ENCODE results near the gene KATNBL1.

KATNBL1 gene

DNA sequence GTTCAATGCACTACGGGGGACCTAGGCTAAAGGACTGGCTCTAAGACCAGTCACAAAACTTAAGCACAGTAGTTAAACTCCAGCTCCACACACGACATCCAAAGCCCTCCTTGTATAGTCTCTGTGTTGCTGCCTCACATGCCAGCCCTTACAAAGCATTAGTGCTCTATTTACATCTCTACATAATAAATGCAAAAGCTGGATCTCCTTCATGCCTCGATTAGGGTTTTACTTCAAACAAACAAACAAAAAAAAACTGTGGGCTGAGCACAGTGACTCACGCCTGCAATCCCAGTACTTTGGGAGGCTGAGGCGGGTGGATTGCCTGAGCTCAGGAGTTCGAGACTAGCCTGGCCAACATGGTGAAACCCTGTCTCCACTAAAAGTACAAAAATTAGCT is 98.4 kb downstream of the KATNBL1 start:
- DNase-seq = no peak

DNA sequence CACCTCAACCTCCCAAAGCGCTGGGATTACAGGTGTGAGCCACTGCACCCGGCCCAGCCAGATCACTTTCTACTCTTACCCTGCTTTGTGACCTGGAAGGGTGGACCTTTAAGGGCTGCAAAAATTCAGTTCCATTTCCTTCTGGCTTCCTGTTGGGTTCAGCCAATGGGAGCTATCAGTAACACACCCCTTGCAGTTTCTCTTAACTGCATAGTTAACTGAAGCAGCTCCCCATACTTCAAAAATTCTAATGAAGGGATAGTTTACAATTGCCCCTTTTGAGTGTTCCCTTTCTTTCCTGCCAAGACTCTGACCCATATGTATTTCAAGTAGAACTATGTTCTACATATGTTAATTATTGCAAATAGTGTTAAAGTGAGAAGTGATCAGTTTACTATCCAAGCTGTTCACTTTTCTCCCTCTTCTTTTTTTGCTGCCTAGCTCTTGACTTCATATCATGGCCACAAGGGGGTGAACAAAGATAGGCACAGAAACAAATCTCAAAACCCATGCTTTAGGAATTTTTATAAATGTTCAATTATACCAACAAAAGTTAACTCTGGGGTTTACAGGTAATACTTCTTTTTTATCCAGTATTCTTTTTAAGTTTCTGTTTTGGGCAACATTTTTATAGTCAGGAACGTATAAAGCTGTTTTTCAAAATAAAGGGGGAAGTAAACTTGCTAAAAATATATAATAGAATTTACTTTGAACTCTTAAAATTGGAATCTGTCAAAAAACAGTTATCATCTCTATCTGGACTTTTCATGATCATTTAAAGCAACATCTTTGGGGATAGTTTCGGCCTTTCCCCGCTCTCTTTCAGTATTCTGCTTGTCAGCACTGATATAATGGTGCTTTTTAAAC is 99.9 kb downstream of the KATNBL1 start:
- peak; percentile 15 for DNase-seq

DNA sequence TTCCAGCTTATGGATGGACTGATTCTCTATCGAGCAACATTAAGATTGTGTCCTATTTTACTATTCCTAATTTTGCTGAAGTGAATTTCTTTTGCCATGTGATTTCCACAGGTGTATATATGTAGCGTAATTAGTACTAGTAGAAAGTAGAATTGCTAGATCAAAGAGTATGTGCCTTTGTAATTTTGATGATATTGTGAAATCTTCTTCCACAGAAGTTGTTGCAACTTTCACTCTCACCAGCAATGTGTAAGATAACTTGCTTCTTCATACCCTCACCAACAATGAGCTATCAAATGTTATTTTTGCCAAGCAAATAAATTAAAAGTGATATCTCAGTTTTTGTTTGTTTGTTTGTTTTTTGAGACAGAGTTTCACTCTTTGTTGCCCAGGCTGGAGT is 102.6 kb downstream of the KATNBL1 start:
- DNase-seq = no peak

DNA sequence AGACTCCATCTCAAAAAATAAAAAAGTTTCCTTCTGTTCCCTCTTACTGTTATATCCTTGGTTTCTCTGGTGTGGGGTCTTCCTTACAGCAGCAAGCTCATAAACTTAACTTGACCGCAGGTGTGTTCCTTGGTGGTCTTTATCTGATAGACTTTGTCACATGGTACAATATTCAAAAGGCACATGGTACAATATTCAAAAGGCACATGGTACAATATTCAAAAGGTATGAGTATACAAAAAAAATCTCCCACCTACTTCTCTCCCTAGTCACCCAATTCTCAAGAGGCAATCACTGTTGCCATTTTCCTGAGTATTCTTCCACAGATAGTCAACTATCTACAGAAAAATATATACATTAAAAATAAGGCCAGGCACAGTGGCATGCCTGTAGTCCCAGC is 103.5 kb downstream of the KATNBL1 start:
- no peak for DNase-seq

DNA sequence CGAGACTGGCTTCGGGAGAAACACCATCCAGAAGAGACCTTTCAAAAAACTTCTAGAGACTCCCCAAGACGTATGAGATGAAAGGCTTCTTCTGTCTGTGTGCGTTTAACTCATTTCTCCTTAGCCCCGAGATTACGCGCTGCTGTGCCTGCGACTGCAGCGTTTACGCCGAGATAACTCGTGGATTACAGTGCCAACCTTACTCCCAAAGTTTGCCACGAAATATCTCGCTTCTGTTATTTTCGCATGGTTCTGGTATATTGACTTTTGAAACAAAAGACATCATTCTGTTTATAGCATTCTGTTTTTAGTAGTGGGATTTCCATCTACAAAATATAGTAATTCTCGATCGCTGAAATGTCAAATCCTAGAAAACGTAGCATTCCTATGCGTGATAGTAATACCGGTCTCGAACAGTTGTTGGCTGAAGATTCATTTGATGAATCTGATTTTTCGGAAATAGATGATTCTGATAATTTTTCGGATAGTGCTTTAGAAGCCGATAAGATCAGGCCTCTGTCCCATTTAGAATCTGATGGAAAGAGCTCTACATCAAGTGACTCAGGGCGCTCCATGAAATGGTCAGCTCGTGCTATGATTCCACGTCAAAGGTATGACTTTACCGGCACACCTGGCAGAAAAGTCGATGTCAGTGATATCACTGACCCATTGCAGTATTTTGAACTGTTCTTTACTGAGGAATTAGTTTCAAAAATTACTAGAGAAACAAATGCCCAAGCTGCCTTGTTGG is 107.5 kb downstream of the KATNBL1 start:
- no peak for DNase-seq

DNA sequence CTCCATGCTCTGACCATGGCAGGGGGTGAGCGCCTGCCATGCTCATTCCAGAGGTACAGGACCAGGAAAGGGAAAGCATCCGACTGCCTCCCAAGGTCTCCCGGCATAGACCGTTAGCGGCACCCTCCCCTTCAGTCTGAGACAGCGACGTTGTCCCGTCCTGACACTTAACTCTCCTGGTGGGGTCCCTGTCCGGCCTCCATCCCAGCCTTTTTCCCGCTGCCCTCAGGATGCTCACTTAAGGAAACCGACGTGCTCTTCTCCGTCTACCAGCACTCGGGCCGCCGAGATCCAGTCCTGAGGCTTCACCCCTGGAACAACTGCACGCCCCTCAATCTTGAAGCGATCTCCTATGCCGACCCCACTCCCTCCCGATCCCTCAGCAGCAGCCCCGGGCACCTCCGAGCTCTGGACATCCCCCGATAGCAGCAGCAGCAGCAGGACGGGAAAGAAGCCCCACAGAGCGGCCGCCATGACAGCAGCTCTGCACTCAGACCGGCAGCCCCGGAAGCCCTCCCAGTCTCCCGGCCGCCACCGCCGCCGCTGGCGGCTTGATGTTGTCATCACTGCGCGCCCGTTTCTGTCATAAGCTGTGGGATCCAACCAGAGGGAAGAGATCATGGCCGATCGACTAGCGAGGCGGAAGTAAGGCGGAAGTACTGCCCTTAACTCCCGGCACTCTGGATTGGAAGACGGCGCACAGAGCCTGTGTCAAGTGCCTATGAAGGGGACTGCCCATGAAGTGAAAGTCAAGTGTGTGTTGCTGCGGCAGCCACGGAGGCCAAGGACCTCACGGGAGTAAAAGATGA is 108.3 kb downstream of the KATNBL1 start, which contains the start of the genes EMC7 and PGBD4:
EMC7 (minus strand) TSS at position 497 of the 809 bp plus-strand sequence; CDS start at position 474, 23 bp downstream.
PGBD4 (plus strand) TSS at position 718 of the 809 bp plus-strand sequence. CDS start 449 bp downstream, outside the sequence.
- peak; percentile 96 for DNase-seq

DNA sequence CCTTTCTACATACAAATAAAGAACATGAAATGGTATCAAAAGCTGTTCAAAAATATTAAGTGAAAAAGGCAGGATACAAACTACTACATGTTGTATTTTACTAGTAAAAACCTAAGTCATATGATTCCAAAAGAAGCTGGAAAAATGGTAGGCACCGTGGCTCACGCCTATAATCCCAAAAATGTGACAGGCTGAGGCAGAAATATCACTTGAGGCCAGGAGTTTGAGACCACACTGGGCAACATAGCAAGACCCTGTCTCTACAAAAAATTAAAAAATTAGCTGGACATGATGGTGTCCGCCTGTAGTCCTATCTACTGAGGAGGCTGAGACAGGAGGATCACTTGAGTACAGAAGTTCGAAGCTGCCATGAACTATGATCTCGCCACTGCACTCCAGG is 110.0 kb downstream of the KATNBL1 start:
- DNase-seq = no peak

Data from RPMI8226 (cell line).